HG03520 (cell line): ENCODE measurements around the gene RPS3A.
A peak's percentile ranks its signal among the peaks of the same experiment; 100 is the strongest.
"Not testable (repeated sequence)": the region's sequence is repeated elsewhere in the genome, so short reads cannot be mapped to it uniquely, and the experiment has no call there.

ENCODE experiments used
- ATAC-seq: cut with Tn5 transposase; IDR thresholded peaks from one replicate; pipeline ENCODE4 v1.9.1; 2021; ENCODE audit warnings: mild to moderate bottlenecking, moderate library complexity; ENCODE audit not compliant: unreplicated experiment

RPS3A gene

GRCh38 chr4:151114338-151114737 lies 14.9 kb downstream of the RPS3A start:
- ATAC-seq = no peak

GRCh38 chr4:151114986-151115385 lies 15.6 kb downstream of the RPS3A start:
- ATAC-seq = no peak

GRCh38 chr4:151117371-151117962 lies 18.0 kb downstream of the RPS3A start:
- ATAC-seq = peak; percentile 87

- ATAC-seq = no peak
These were observed 30.4 kb downstream of the RPS3A start for GRCh38 chr4:151129796-151130195.

- ATAC-seq = no peak
These were observed 33.9 kb downstream of the RPS3A start for GRCh38 chr4:151133311-151133710.

- ATAC-seq = not testable (repeated sequence)
These were observed 36.6 kb downstream of the RPS3A start for GRCh38 chr4:151136048-151136447.

- ATAC-seq = no peak
These were observed 40.4 kb downstream of the RPS3A start for GRCh38 chr4:151139814-151140213.

GRCh38 chr4:151142758-151143157 lies 43.3 kb downstream of the RPS3A start:
- no peak for ATAC-seq

GRCh38 chr4:151143162-151143561 lies 43.7 kb downstream of the RPS3A start:
- ATAC-seq = no peak

- no peak for ATAC-seq
These were observed 44.4 kb downstream of the RPS3A start for GRCh38 chr4:151143811-151144210.

- ATAC-seq = no peak
These were observed 45.1 kb downstream of the RPS3A start for GRCh38 chr4:151144329-151145072.

GRCh38 chr4:151147000-151147399 lies 47.6 kb downstream of the RPS3A start:
- no peak for ATAC-seq

GRCh38 chr4:151148261-151148660 lies 48.8 kb downstream of the RPS3A start:
- no peak for ATAC-seq

- ATAC-seq = no peak
These were observed 51.6 kb downstream of the RPS3A start for GRCh38 chr4:151150821-151151580.

GRCh38 chr4:151152028-151152427 lies 52.6 kb downstream of the RPS3A start:
- ATAC-seq = no peak

GRCh38 chr4:151153585-151153984 lies 54.2 kb downstream of the RPS3A start:
- no peak for ATAC-seq
